GM18951 (cell line): Measurements from ENCODE around the gene TRIO.

ENCODE experiments used
- POLR2A ChIP-seq: IDR thresholded peaks from 4 replicates; pipeline ENCODE4 v1.6.1; 2011; ENCODE audit warnings: mild to moderate bottlenecking; ENCODE audit not compliant: insufficient read length, insufficient read depth; ENCODE audit errors: extremely low read depth
- in situ Hi-C: fragments of 300-500 bp; cut with MboI; formaldehyde crosslinking; loops from one replicate; pipeline ENCODE4 v1.12.0; 2022; ENCODE audit warnings: low sequenced_read_pairs, mixed read lengths, inconsistent platforms; ENCODE audit not compliant: unreplicated experiment

Gene TRIO

GRCh38 chr5:14490309-14490711, 347.2 kb downstream of the TRIO start:
- in situ Hi-C loops = no loop called here
- TF ChIP-seq POLR2A = no peak

GRCh38 chr5:14491015-14491915, 348.1 kb downstream of the TRIO start:
- in situ Hi-C loops = no loop called here
- TF ChIP-seq POLR2A = no peak

GRCh38 chr5:14492331-14492964, 349.3 kb downstream of the TRIO start:
- in situ Hi-C loops = no loop called here
- no peak for TF ChIP-seq POLR2A

GRCh38 chr5:14495301-14495700, 352.2 kb downstream of the TRIO start:
- no peak for TF ChIP-seq POLR2A
- in situ Hi-C loops = no loop called here

GRCh38 chr5:14497311-14497710, 354.2 kb downstream of the TRIO start:
- TF ChIP-seq POLR2A = no peak
- in situ Hi-C loops = no loop called here

- in situ Hi-C loops = no loop called here
- TF ChIP-seq POLR2A = no peak
These were observed 358.5 kb downstream of the TRIO start for GRCh38 chr5:14501353-14502293.

- in situ Hi-C loops = no loop called here
- TF ChIP-seq POLR2A = no peak
These were observed 359.1 kb downstream of the TRIO start for GRCh38 chr5:14502294-14502690.

- in situ Hi-C loops = no loop called here
- TF ChIP-seq POLR2A = no peak
These were observed 360.0 kb downstream of the TRIO start for GRCh38 chr5:14503017-14503680.

- in situ Hi-C loops = no loop called here
- no peak for TF ChIP-seq POLR2A
These were observed 360.7 kb downstream of the TRIO start for GRCh38 chr5:14503681-14504331.

GRCh38 chr5:14504332-14504727, 361.2 kb downstream of the TRIO start:
- no peak for TF ChIP-seq POLR2A
- in situ Hi-C loops = no loop called here

GRCh38 chr5:14504816-14505215, 361.7 kb downstream of the TRIO start:
- no peak for TF ChIP-seq POLR2A
- in situ Hi-C loops = no loop called here
